Measurements from ENCODE around the gene MRPL39. TPM values are rescaled to one million over a fixed set of nuclear protein-coding genes. Genes with fewer than 3 reads are reported as not detected.
"Not testable (repeated sequence)": the region's sequence is repeated elsewhere in the genome, so short reads cannot be mapped to it uniquely, and the experiment has no call there.

MRPL39 gene
- total RNA-seq, 6 experiments from 2014 or later = 25.3 to 34.1 (median 31.7) TPM

- no peaks in the 10 kb centered on the region for H3K9me3 Mint-ChIP-seq
- H3K4me3 Mint-ChIP-seq = peak overlapping the region; percentile 80
- H3K4me1 Mint-ChIP-seq (ENCODE audit: low read depth) = peaks cover 29% of the 10 kb centered on the region
- H3K36me3 Mint-ChIP-seq (ENCODE audit: low read depth) = no peaks in the 10 kb centered on the region
- no peak for TF ChIP-seq CTCF (IDR thresholded peaks at IDR 0.05)
- DNase-seq = no peak
- H3K27ac Mint-ChIP-seq = no peak overlapping the region
- peaks cover 26% of the 10 kb centered on the region for H3K27me3 Mint-ChIP-seq (ENCODE audit: insufficient read depth)
Observed at GRCh38 chr21:25637851-25638659, 30.8 kb upstream of the MRPL39 start.

- Mint-ChIP-seq H3K36me3 (ENCODE audit: low read depth) (no peaks in the 10 kb centered on the region), H3K4me3 (no peak overlapping the region), H3K27me3 (ENCODE audit: insufficient read depth) (peaks cover 23% of the 10 kb centered on the region), H3K27ac (no peak overlapping the region), H3K9me3 (no peaks in the 10 kb centered on the region), H3K4me1 (ENCODE audit: low read depth) (peaks cover 29% of the 10 kb centered on the region)
- no peak for DNase-seq
- TF ChIP-seq CTCF (IDR thresholded peaks at IDR 0.05) = no peak
Observed at GRCh38 chr21:25636727-25637126, 29.4 kb upstream of the MRPL39 start.

- DNase-seq = no peak
- no peak overlapping the region for H3K27ac Mint-ChIP-seq
- TF ChIP-seq CTCF (IDR thresholded peaks at IDR 0.05) = no peak
- peaks cover 16% of the 10 kb centered on the region for H3K27me3 Mint-ChIP-seq (ENCODE audit: insufficient read depth)
- no peak overlapping the region for H3K4me3 Mint-ChIP-seq
- no peaks in the 10 kb centered on the region for H3K36me3 Mint-ChIP-seq (ENCODE audit: low read depth)
- H3K4me1 Mint-ChIP-seq (ENCODE audit: low read depth) = peaks cover 23% of the 10 kb centered on the region
- no peaks in the 10 kb centered on the region for H3K9me3 Mint-ChIP-seq
Observed at GRCh38 chr21:25635310-25635709, 28.0 kb upstream of the MRPL39 start.

- Mint-ChIP-seq H3K4me3 (no peak overlapping the region), H3K4me1 (ENCODE audit: low read depth) (peaks cover 5% of the 10 kb centered on the region)
Observed at GRCh38 chr21:25632296-25632695, 25.0 kb upstream of the MRPL39 start.

GRCh38 chr21:25626757-25627156, 19.5 kb upstream of the MRPL39 start:
- Mint-ChIP-seq H3K27me3 (ENCODE audit: insufficient read depth) (peaks cover 5% of the 10 kb centered on the region), H3K27ac (no peak overlapping the region), H3K36me3 (ENCODE audit: low read depth) (no peaks in the 10 kb centered on the region), H3K9me3 (no peaks in the 10 kb centered on the region), H3K4me1 (ENCODE audit: low read depth) (no peaks in the 10 kb centered on the region), H3K4me3 (no peak overlapping the region)
- DNase-seq = no peak
- no peak for TF ChIP-seq CTCF (IDR thresholded peaks at IDR 0.05)

More at GRCh38 chr21:25632296-25632695, 25.0 kb upstream of the MRPL39 start:
- no peak for TF ChIP-seq CTCF (IDR thresholded peaks at IDR 0.05)
- Mint-ChIP-seq H3K9me3 (no peaks in the 10 kb centered on the region), H3K27me3 (ENCODE audit: insufficient read depth) (peaks cover 4% of the 10 kb centered on the region), H3K27ac (no peak overlapping the region), H3K36me3 (ENCODE audit: low read depth) (no peaks in the 10 kb centered on the region)
- DNase-seq = no peak

- H3K4me1 Mint-ChIP-seq (ENCODE audit: low read depth); H3K27ac Mint-ChIP-seq; H3K4me3 Mint-ChIP-seq; DNase-seq; H3K36me3 Mint-ChIP-seq (ENCODE audit: low read depth); H3K27me3 Mint-ChIP-seq (ENCODE audit: insufficient read depth); H3K9me3 Mint-ChIP-seq: not testable (repeated sequence)
Observed at GRCh38 chr21:25625776-25626555, 18.7 kb upstream of the MRPL39 start.

Data from HFFc6 (cell line).